WERI-Rb-1 (cell line): ENCODE measurements around the gene PKP1.

Experiments
- DNase-seq: peaks from one replicate; pipeline ENCODE4 v3.0.0-alpha.2; 2020
- H3K27ac ChIP-seq: fragments of 250-450 bp; sonication (Bioruptor Pico); 2 replicates; pipeline ENCODE4 v1.5.1; 2020; ENCODE audit warnings: mild to moderate bottlenecking, moderate library complexity
- H3K27me3 ChIP-seq: fragments of 250-450 bp; sonication (Bioruptor Pico); 2 replicates; pipeline ENCODE4 v1.5.1; 2021; ENCODE audit warnings: mild to moderate bottlenecking, low read depth, moderate library complexity; ENCODE audit not compliant: insufficient read depth, severe bottlenecking
- H3K36me3 ChIP-seq: fragments of 250-450 bp; sonication (Bioruptor Pico); 2 replicates; pipeline ENCODE4 v1.5.1; 2020; ENCODE audit warnings: mild to moderate bottlenecking, moderate library complexity
- H3K4me3 ChIP-seq: 2 replicates; pipeline ENCODE4 v1.5.1; 2011; ENCODE audit warnings: low read depth, mild to moderate bottlenecking, control low read depth, low read length
- H3K9me3 ChIP-seq: fragments of 250-450 bp; sonication (Bioruptor Pico); 2 replicates; pipeline ENCODE4 v1.5.1; 2021; ENCODE audit warnings: mild to moderate bottlenecking, moderate library complexity; ENCODE audit not compliant: severe bottlenecking
- TF ChIP-seq, protein P1 (sequence below): IDR thresholded peaks from 2 replicates; pipeline ENCODE4 v1.5.1; 2011; ENCODE audit warnings: low read depth, mild to moderate bottlenecking, control low read depth, inconsistent platforms, low read length

The PKP1 gene

DNA sequence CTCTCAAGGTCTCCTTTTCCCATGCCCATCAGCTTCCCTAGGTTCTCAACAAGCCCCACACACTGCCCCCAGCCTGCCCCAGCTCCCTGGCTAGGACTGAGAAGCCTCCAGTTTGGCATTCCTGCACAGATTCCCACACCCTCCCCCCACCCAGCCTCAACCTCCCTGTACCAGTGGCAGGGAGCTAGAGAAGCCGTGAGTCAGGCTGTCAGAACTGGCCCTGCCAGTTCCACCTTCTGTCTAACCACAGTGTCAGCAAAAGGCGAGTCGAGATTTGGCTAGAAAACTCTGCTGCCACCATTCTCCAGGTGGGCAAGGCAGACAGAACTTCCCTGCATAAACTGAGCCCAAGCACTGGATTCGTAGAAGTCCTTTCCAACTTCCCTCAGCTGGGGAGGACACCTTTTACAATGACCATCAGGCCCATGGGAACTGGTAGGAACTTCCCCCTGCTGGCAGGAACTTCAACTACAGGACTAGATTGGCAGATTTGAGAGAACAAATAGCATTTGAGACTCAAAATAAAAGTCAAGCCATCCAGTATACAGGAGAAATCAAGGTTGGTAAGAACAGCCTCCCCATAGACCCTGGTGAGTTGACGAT, 63.1 kb downstream of the PKP1 start:
- Histone ChIP-seq H3K36me3 (no peaks in the 10 kb centered on the region), H3K27ac (no peak overlapping the region), H3K9me3 (no peaks in the 10 kb centered on the region), H3K27me3 (peaks cover 3% of the 10 kb centered on the region), H3K4me3 (no peak overlapping the region)
- peak; percentile 85 for DNase-seq
- TF ChIP-seq, protein P1, sequence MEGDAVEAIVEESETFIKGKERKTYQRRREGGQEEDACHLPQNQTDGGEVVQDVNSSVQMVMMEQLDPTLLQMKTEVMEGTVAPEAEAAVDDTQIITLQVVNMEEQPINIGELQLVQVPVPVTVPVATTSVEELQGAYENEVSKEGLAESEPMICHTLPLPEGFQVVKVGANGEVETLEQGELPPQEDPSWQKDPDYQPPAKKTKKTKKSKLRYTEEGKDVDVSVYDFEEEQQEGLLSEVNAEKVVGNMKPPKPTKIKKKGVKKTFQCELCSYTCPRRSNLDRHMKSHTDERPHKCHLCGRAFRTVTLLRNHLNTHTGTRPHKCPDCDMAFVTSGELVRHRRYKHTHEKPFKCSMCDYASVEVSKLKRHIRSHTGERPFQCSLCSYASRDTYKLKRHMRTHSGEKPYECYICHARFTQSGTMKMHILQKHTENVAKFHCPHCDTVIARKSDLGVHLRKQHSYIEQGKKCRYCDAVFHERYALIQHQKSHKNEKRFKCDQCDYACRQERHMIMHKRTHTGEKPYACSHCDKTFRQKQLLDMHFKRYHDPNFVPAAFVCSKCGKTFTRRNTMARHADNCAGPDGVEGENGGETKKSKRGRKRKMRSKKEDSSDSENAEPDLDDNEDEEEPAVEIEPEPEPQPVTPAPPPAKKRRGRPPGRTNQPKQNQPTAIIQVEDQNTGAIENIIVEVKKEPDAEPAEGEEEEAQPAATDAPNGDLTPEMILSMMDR = peak; percentile 90

DNA sequence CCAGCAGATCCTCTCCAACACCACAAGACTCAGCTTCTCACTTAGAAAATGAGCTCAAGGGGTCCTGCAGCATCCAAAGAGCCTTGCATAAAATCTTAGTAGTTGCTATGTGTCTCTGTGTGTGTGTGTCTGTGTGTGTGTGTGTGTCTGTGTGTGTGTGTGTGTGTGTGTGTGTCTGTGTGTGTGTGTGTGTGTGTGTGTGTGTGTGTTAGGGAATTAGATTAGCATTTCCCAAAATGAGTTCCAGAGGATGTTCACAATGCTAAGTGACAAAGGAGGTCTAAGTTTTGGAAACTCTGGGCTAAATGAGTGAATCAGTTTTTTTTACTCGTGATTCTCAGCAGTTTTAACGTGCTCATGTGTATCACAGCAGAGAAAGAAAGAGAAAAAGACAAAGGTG, 63.7 kb downstream of the PKP1 start:
- TF ChIP-seq, protein P1 = no peak
- no peak for DNase-seq
- H3K36me3 ChIP-seq = no peaks in the 10 kb centered on the region
- H3K4me3 ChIP-seq = no peak overlapping the region
- peaks cover 3% of the 10 kb centered on the region for H3K27me3 ChIP-seq
- no peaks in the 10 kb centered on the region for H3K9me3 ChIP-seq
- no peak overlapping the region for H3K27ac ChIP-seq

DNA sequence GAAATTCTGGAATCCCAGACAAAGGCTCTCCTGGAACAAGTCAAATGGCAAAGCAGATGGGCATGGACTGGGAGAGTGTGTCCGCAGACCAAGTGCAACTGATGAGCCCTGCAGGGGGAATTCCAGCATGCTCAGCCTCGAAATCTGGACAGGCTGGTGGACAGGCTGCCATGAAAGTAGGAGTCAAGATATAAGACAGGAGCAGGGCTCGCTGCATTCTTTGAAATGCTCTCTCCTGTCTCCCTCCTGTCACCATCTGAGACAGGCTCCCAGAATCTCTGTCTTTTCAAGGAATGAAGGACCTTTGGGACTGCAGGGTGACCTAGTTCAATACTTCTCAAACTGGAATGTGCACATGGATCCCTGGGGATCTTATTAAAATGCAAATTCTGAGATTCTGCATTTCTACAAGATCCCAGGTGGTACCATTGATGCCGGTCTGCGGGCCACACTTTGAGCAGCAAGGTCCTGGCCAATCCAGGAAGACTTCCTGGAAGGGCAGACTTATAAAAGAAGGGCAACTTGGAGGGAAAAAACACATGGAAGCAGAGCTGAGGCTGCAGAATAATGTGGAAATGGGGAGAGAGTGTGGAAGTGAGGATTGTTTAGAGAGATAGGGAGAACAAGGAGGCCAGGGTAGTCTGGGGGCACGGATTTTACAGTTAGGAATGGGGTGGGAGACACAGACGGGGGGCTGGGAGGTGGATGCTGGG, 64.3 kb downstream of the PKP1 start:
- H3K27me3 ChIP-seq = peaks cover 3% of the 10 kb centered on the region
- DNase-seq = no peak
- H3K9me3 ChIP-seq = no peaks in the 10 kb centered on the region
- no peaks in the 10 kb centered on the region for H3K36me3 ChIP-seq
- TF ChIP-seq, protein P1 = 0 out of 2 replicates have a peak, but pooled peaks have one; percentile 11
- no peak overlapping the region for H3K27ac ChIP-seq
- no peak overlapping the region for H3K4me3 ChIP-seq

DNA sequence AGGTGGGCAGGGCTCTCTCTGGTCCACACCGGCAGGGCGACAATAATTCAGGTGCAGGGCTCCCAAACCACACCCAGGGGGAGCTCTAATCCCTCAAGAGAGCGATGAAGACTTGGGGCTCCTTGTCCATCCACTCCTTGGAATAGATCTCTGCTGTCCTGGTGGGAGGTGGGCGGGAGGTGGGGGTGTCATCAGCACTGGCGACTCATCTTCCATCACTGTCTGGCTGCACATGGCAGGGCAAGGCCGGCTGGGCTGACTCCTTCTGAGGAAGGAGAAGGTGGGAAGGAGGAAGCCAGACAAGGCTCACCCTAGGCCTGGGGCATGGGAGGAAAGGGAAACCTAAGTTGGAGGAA, 64.9 kb downstream of the PKP1 start:
- H3K36me3 ChIP-seq = no peaks in the 10 kb centered on the region
- no peak overlapping the region for H3K4me3 ChIP-seq
- H3K27me3 ChIP-seq = peaks cover 3% of the 10 kb centered on the region
- TF ChIP-seq, protein P1 = peak; percentile 99
- no peak overlapping the region for H3K27ac ChIP-seq
- H3K9me3 ChIP-seq = no peaks in the 10 kb centered on the region
- DNase-seq = peak; percentile 88

DNA sequence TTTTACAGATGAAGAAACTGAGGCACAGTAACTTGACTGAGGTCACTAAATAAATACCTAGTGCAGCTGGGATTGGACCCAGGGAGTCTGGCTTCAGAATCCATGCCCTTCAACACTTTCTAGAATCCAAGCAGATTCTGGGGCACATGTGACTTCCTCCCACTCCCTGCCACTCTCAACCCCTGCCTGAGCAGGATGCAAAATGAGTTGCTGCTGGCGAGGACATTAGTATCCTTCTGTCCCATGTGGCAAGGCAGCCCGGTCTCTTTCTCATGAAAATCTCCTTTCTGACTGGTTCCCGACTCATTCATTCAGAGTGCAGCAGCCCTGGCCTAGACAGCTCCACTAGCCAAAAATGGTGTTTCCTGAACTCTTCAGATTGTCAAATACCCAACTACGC, 65.8 kb downstream of the PKP1 start:
- H3K27me3 ChIP-seq = peaks cover 3% of the 10 kb centered on the region
- no peak overlapping the region for H3K27ac ChIP-seq
- no peaks in the 10 kb centered on the region for H3K9me3 ChIP-seq
- H3K36me3 ChIP-seq = no peaks in the 10 kb centered on the region
- no peak overlapping the region for H3K4me3 ChIP-seq
- no peak for DNase-seq
- TF ChIP-seq, protein P1 = no peak
